Fibroblast of villous mesenchyme (primary cell): Measurements from ENCODE around the gene CRHR1. TPM values are rescaled to one million over a fixed set of nuclear protein-coding genes. Genes with fewer than 3 reads are reported as not detected.

Experiments used
- DNase-seq: peaks from one replicate; pipeline ENCODE4 v3.0.0-alpha.2; 2010; ENCODE audit warnings: low read depth
- H3K4me3 ChIP-seq: 2 replicates; pipeline ENCODE4 v1.5.1; 2011; ENCODE audit warnings: low read depth, mild to moderate bottlenecking, low read length
- total RNA-seq: library from RNA; depleted of rRNA; stranded (reverse); fragments of >200 nt; gene quantifications from 2 replicates; pipeline ENCODE4 v1.2.3, GENCODE V29; 2012
- TF ChIP-seq, protein P1 (sequence below): IDR thresholded peaks from 2 replicates; pipeline ENCODE4 v1.5.1; 2012; ENCODE audit warnings: low read depth, mild to moderate bottlenecking, low read length; ENCODE audit not compliant: insufficient read depth

The CRHR1 gene
- total RNA-seq, 1 donor, result not detected

DNA sequence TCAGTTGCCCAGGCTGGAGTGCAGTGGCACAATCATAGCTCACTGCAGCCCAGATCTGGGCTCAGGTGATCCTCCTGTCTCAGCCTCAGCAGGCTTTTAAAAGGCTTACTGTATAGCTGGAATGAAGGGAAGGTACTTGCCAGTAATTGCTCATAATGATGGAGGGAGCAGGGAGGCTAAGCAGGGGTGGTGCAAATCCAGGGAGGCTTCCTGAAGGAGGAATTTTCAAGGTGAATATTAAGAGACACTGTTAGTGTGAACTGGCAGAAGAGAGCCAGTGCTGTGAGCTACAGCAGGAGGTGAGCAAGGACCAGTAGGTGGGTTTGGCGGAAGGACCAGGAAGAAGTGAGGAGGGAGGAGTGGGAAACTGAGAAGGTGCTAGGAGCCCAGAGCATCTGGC lies 24.7 kb downstream of the CRHR1 start:
- no peak overlapping the region for H3K4me3 ChIP-seq
- TF ChIP-seq, protein P1, sequence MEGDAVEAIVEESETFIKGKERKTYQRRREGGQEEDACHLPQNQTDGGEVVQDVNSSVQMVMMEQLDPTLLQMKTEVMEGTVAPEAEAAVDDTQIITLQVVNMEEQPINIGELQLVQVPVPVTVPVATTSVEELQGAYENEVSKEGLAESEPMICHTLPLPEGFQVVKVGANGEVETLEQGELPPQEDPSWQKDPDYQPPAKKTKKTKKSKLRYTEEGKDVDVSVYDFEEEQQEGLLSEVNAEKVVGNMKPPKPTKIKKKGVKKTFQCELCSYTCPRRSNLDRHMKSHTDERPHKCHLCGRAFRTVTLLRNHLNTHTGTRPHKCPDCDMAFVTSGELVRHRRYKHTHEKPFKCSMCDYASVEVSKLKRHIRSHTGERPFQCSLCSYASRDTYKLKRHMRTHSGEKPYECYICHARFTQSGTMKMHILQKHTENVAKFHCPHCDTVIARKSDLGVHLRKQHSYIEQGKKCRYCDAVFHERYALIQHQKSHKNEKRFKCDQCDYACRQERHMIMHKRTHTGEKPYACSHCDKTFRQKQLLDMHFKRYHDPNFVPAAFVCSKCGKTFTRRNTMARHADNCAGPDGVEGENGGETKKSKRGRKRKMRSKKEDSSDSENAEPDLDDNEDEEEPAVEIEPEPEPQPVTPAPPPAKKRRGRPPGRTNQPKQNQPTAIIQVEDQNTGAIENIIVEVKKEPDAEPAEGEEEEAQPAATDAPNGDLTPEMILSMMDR, result no peak
- DNase-seq, result no peak

DNA sequence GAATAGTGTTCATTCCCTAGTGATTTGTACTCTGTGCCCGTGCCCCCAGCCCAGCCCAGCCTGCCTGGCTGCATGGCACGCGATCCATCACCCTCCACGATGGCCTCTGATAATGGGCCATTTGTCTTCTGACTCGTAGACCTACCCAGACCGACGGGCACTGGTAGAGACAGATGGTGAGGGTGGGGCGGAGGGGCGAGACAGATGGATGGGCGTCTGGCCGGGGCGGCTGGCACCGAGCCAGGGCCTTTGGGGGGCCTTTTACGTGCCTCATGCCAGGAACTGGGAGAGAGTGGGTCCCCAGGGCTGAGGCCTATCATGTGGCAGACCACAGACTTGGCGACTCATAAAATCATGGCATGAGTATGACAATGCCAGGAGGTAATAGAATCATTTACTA lies 25.4 kb downstream of the CRHR1 start:
- TF ChIP-seq, protein P1, result no peak
- no peak for DNase-seq
- H3K4me3 ChIP-seq, result no peak overlapping the region

DNA sequence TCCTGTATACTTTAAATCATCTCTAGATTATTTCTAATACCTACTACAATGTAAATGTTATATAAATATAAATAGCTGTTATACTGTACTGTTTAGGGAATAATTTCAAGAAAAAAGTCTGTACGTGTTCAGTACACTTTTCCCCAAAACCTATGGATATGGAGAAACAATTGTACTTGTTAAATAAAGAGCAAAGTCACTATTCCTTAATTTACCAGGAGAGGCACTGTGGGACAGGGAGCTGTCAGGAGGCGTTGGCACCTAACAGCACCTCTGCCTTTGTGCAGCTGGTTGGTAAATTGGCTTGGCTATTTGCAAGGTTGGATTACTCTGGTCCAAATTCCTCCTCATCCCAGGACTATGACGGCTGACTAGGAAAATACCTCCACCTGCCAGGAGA lies 28.0 kb downstream of the CRHR1 start:
- TF ChIP-seq, protein P1, result peak; percentile 4
- peak; percentile 4 for DNase-seq
- H3K4me3 ChIP-seq, result no peak overlapping the region

DNA sequence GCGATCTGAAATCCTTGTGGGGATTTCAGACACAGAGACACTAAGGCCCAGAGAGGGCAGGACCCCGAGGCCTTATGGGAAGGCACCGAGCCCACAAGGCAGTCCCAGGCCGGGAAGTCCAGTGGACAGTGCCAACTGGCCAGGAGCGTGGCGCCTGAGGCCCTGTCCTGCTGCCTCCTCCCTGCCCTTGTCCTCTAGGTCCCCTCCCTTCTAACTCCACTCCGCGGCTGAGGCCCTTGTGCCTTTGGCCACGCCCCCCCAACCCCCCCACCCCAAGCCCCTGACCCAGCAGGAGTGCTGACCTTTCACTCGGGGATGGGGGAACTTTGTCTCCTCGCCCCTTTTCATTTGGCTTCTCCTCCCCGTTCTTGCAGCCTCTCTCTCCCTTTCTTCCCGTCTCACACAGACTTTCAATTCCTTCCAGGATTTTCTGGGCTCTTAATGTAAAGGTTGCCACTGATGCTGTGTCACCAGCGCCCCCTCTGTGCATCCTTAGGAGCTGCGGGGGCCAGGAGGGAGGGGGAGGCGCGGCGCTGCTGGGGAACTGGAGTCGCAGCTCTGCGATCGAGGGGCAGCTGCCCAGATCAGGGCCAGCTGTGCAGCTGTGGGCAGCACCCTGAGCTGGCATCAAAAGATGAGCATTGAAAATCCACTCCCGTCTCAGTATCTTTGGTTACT lies 29.1 kb downstream of the CRHR1 start:
- TF ChIP-seq, protein P1, result peak; percentile 17
- DNase-seq, result no peak
- no peak overlapping the region for H3K4me3 ChIP-seq

DNA sequence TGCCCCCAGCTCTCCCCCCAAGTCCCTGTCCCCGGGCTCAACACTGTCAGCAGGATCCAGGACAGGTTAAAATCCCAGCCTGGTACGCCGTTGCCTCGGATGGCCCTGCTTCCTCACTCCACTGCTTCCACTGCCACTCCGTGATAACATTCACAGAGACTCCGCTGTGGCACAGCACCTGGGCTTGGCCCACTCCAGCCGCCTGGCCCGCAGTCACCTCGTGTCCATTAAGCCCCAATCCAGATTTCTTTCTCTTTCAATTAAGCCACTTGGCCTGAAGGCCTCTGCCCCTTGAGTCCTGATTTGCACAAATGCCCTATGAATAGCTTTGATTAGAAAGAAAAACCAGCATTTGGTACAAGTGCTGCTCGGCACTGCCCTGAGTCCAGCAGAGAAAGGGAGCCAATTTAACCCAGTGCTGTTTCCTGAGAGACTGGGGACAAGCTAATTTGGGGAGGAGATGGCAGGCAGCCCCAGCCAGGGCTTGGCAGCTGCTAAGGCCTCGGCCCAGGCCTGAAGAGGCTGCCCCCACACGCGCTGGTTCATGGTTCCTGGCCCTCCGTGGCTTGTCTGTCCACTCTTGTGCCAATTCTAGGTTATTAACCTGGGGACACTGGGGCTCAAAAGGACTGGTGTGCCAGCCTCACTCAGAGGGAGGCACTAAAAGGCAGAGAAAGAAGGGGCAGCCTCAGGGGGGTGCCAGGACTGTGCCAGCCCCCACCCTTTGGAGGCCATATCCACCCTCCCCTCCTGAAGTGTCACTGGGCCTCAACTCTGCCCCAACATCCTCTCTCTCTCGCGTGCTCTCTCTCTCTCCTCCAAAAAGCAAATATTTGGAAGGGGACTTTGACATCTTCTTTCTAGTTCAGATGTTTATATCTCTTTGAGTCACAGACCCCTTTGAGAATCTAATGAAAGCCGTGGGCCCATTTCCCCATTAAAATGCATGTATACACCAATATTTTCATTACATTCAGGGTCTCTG lies 30.8 kb downstream of the CRHR1 start:
- H3K4me3 ChIP-seq, result no peak overlapping the region
- DNase-seq, result no peak
- TF ChIP-seq, protein P1, result no peak

DNA sequence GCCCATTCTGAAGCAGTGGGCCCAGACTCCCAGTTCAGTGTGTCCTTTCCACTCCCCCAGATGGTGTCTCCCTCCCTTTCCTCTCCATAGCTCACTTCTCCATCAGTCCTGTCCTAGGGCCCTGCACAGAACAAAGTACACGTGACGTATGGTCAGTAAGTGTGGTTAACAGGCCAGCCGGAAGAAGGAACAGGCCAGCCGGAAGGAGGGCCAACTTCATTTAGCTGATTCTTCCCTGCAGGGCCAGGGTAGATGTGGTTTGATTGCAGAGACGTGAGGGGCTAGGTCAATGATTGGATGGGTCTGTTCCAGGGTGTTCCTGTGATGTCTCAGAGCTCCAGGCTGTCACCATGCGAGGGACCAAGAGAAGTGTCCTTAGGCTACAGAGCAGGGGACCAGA lies 31.6 kb downstream of the CRHR1 start:
- H3K4me3 ChIP-seq, result no peak overlapping the region
- DNase-seq, result no peak
- TF ChIP-seq, protein P1, result no peak
